AG09309 (cell line): ENCODE data around the gene KRT5.

Experiments
- DNase-seq: peaks from one replicate; pipeline ENCODE4 v3.0.0-alpha.2; 2010; ENCODE audit warnings: low read depth
- H3K4me3 ChIP-seq: 2 replicates; pipeline ENCODE4 v1.5.1; 2011; ENCODE audit warnings: mild to moderate bottlenecking, low read depth, low read length, moderate library complexity; ENCODE audit not compliant: control insufficient read depth
- CTCF ChIP-seq: IDR thresholded peaks from 2 replicates; pipeline ENCODE4 v1.5.1; 2011; ENCODE audit warnings: mild to moderate bottlenecking, low read depth, low read length, inconsistent platforms; ENCODE audit not compliant: insufficient read depth, control insufficient read depth; ENCODE audit errors: missing control alignments

Gene KRT5

GRCh38 chr12:52521568-52522266 lies 1.5 kb upstream of the KRT5 start:
- no peak for TF ChIP-seq CTCF
- DNase-seq, result no peak
- no peak overlapping the region for H3K4me3 ChIP-seq

GRCh38 chr12:52521175-52521567 lies 977 bp upstream of the KRT5 start:
- TF ChIP-seq CTCF, result no peak
- DNase-seq, result no peak
- H3K4me3 ChIP-seq, result no peak overlapping the region

- no peak for DNase-seq
- H3K4me3 ChIP-seq, result no peak overlapping the region
- TF ChIP-seq CTCF, result no peak
Observed at GRCh38 chr12:52519387-52519703, 849 bp downstream of the KRT5 start.

GRCh38 chr12:52518574-52519386 lies 1.4 kb downstream of the KRT5 start:
- H3K4me3 ChIP-seq, result no peak overlapping the region
- DNase-seq, result no peak
- TF ChIP-seq CTCF, result no peak

GRCh38 chr12:52517888-52518287 lies 2.3 kb downstream of the KRT5 start:
- DNase-seq, result no peak
- TF ChIP-seq CTCF, result no peak

GRCh38 chr12:52517005-52517835 lies 3.0 kb downstream of the KRT5 start:
- no peak for DNase-seq
- H3K4me3 ChIP-seq, result no peak overlapping the region
- no peak for TF ChIP-seq CTCF

More at GRCh38 chr12:52517888-52518287, 2.3 kb downstream of the KRT5 start:
- H3K4me3 ChIP-seq, result no peak overlapping the region
